Measurements from ENCODE around the gene COL24A1.

The COL24A1 gene

GRCh38 chr1:86156566-86157455 lies at the start of gene COL24A1:
COL24A1 (minus strand) TSS chr1:86156772; CDS start chr1:86156396, 376 bp downstream.
- no peak for DNase-seq (ENCODE audit: low spot score)

DNA sequence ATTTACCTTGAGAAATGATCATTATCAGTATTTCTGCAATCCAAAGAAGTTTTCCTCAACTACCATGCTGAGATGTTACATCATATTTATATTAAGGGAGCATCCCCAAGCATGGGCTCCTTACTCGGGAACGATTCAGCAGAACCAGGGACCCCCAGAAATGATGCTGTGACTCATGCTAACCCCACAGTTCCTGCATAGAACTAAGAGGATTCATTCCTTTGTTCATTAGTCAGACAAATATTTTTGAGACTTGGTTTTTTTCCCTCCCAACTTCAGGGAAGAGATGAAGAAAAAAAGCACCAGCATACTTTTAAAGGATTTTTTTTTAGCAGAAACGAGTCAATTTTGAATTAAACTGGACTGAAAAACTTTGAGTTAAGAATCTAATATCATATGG lies 49.2 kb upstream of the COL24A1 start:
- DNase-seq (ENCODE audit: low spot score) = no peak

- no peak for DNase-seq (ENCODE audit: low spot score)
Observed at GRCh38 chr1:86202552-86203340, 46.2 kb upstream of the COL24A1 start.

GRCh38 chr1:86201311-86201710 lies 44.7 kb upstream of the COL24A1 start:
- no peak for DNase-seq (ENCODE audit: low spot score)

DNA sequence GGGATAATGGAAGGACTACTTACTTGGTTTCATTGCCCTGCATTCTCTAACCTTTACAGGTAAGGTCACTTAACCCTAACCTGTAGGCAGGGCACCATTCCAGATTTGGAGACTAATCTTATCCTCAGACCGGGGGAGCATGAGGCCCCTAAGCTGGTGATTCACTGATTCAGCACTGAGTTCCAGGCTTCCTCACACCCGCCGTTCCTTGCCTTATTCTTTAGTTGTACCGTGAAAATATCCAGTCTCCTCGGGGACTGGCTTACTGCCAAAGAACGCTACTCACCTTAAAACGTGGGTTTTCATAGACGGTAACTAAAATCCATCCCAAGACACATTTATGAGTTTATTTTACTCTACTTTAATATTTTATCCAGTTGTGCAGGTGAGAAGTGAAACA lies 44.3 kb upstream of the COL24A1 start:
- no peak for DNase-seq (ENCODE audit: low spot score)

DNA sequence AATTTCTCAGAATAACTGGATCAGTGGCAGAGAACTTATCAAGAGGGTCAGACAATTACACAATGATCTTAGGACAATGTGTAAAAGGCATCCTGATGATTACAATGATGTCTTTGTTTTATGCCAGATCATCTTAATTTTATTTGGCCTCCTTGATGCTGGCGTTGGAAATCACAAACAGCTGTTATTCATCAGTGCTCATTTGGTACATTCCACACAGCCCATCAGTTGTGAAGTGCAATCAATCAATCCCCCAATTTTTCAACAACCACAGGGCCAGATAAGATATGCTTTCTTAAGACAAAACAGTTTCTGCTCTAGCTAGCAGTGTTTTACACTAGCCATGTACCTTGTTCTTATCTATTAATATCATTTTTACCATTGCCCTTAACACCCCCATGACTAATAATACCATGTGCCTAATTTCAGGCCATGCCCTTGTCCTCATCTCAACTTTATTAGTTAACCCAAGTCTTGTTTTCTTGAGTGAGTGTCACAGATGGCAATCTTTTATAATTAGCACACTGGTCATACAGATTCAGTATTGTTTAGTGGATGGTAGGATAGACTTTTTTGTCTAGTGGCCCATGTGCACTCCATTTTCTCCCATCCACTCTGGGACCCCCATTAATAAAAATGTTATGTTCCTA lies 40.8 kb upstream of the COL24A1 start:
- DNase-seq (ENCODE audit: low spot score) = no peak

DNA sequence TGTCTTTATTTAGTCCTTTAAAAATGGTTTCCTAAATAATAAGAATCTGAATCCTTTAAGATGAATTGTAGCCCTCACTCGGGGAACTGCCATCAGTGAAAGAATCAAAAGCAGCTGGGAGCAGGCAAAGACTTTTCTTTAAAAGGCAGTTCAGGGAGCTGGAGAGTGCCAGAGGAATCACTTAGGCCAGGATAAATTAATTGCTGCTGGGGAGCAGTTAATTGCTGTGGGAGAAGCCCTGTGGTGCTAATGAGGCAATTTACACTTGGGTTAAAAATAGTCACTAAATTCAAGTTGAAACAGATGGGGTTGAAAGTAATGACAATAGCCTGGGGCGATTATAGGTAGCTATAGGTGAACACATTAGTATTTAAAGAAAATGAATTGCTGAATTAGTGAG lies 38.7 kb upstream of the COL24A1 start:
- no peak for DNase-seq (ENCODE audit: low spot score)

GRCh38 chr1:86194491-86195034 lies 38.0 kb upstream of the COL24A1 start:
- DNase-seq (ENCODE audit: low spot score) = no peak

GRCh38 chr1:86192417-86192816 lies 35.8 kb upstream of the COL24A1 start:
- no peak for DNase-seq (ENCODE audit: low spot score)

DNA sequence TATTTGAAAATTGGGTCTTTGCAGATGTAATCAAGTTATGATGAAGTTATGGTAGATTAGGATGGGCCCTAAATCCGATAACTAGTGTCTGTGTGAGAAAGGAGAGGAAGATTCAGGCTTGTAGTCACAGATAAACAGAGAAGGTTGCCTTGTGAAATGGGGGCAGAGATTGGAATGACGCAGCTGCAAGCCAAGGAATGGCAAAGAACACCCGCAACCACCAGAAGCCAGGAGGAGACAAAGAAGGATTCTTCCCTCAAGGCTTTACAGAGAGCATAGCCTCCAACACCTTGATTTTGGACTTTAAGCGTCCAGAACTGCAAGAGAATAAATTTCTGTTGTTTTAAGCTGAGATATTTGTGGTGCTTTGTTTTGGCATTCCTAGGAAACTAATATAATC lies 35.4 kb upstream of the COL24A1 start:
- no peak for DNase-seq (ENCODE audit: low spot score)

GRCh38 chr1:86190873-86191272 lies 34.3 kb upstream of the COL24A1 start:
- DNase-seq (ENCODE audit: low spot score) = no peak

- no peak for DNase-seq (ENCODE audit: low spot score)
Observed at GRCh38 chr1:86184426-86184825, 27.9 kb upstream of the COL24A1 start.

GRCh38 chr1:86183810-86184209 lies 27.2 kb upstream of the COL24A1 start:
- DNase-seq (ENCODE audit: low spot score) = no peak

DNA sequence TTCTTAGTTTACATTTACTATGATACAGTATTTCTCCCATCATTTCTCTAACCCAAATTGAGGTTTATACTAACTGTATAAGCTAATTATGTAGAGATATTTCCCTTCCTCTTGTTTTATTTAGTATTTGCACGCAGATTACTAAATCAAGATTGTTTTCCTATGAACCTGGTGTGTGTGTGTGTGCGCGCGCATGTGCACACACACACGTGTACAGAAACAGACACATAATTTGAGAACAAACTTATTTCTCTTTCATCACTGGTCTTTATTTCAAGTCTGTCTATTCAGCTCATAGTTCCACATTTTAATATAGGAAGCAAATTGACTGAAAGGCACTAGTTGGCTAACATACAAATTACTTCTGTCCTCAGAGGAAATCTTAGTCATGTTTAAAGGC lies 19.7 kb upstream of the COL24A1 start:
- DNase-seq (ENCODE audit: low spot score) = no peak

GRCh38 chr1:86175756-86176155 lies 19.2 kb upstream of the COL24A1 start:
- DNase-seq (ENCODE audit: low spot score) = no peak

- DNase-seq (ENCODE audit: low spot score) = no peak
Observed at GRCh38 chr1:86169625-86170024, 13.1 kb upstream of the COL24A1 start.

GRCh38 chr1:86159800-86160199 lies 3.2 kb upstream of the COL24A1 start:
- no peak for DNase-seq (ENCODE audit: low spot score)

GRCh38 chr1:86155807-86156565 lies 586 bp downstream of the COL24A1 start:
- no peak for DNase-seq (ENCODE audit: low spot score)

DNA sequence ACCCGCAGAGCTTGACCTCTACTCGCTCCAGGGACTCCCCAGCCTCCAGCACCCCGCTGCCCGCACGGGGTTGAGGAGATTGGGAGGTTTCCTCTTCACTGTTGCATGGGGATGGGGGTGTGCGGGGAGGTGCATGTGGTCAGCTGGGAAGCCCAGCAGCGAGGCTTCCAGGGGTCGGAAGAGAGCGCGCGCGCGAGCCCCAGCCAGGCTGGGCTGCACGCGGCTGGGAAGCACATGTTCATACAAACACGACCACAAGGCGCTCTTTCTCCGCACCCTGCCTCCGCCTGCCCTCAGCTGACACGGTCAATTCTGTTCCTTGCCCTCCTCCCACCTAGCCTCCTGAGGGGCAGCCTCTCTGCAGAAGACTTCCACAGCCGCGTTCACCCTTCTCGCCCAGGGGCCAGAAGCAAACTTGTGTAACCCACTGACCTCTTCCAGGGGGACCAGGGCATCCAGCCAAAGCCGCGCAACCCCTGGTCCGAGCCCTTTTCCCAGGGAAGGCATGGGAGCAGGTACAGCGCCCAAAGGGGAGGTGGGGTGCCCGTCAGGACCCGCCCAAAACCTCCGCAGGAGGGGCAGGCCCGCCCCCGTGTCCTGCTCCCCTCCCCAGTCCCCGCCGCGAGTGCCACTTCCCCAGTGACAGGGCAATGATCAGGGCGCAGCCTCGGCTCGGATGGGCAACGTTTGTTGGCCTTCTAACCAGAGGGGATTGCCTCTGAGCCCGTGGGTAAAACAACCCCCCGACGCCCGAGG lies 1.3 kb downstream of the COL24A1 start:
- DNase-seq (ENCODE audit: low spot score) = no peak

- DNase-seq (ENCODE audit: low spot score) = no peak
Observed at GRCh38 chr1:86154571-86155050, 2.0 kb downstream of the COL24A1 start.

- no peak for DNase-seq (ENCODE audit: low spot score)
Observed at GRCh38 chr1:86153836-86154235, 2.7 kb downstream of the COL24A1 start.

Data from pons (tissue), 1 donor.